GM12801 (cell line): ENCODE data around the gene TCL1A.

Experiments used
- CTCF ChIP-seq: IDR thresholded peaks from one replicate; pipeline ENCODE4 v1.5.1; 2011; ENCODE audit warnings: control low read depth; ENCODE audit not compliant: insufficient read length; ENCODE audit errors: extremely low read depth

TCL1A gene

GRCh38 chr14:95722525-95723190 lies 8.7 kb upstream of the TCL1A start:
- TF ChIP-seq CTCF = no peak

GRCh38 chr14:95712398-95712797 lies 1.5 kb downstream of the TCL1A start:
- TF ChIP-seq CTCF = no peak

- no peak for TF ChIP-seq CTCF
These were observed 2.3 kb downstream of the TCL1A start for GRCh38 chr14:95711476-95712176.

GRCh38 chr14:95710106-95710505 lies 3.8 kb downstream of the TCL1A start:
- no peak for TF ChIP-seq CTCF

- no peak for TF ChIP-seq CTCF
These were observed 6.6 kb downstream of the TCL1A start for GRCh38 chr14:95707327-95707726.

GRCh38 chr14:95705518-95705917 lies 8.4 kb downstream of the TCL1A start:
- TF ChIP-seq CTCF = no peak

GRCh38 chr14:95703805-95704204 lies 10.1 kb downstream of the TCL1A start:
- TF ChIP-seq CTCF = no peak
